ENCODE data around the gene POLA1.

The POLA1 gene

GRCh38 chrX:24760363-24761000 is 66.8 kb downstream of the POLA1 start:
- H3K36me3 ChIP-seq (ENCODE audit: control insufficient read depth, insufficient read depth, low read length), result no peaks in the 10 kb centered on the region; the same call in 1 of the 2 replicates
- H3K9me3 ChIP-seq (ENCODE audit: control insufficient read depth, insufficient read depth, low read length), result no peaks in the 10 kb centered on the region
- H3K27me3 ChIP-seq (ENCODE audit: control insufficient read depth, insufficient read depth, low read length), result no peaks in the 10 kb centered on the region
- 100% methylated on average over 2 of the region's 4 CpGs for WGBS (ENCODE audit: insufficient coverage, insufficient read length)
- no peaks in the 10 kb centered on the region for H3K4me1 ChIP-seq (ENCODE audit: control insufficient read depth, insufficient read depth, low read length)
- no peak overlapping the region for H3K4me3 ChIP-seq (ENCODE audit: low read length)
- no peak overlapping the region for H3K27ac ChIP-seq (ENCODE audit: low read length)
- DNase-seq (ENCODE audit: low read depth, low spot score), result no peak

- H3K36me3 ChIP-seq (ENCODE audit: control insufficient read depth, insufficient read depth, low read length), result no peaks in the 10 kb centered on the region; the same call in 1 of the 2 replicates
- no peak for DNase-seq (ENCODE audit: low read depth, low spot score)
- H3K4me1 ChIP-seq (ENCODE audit: control insufficient read depth, insufficient read depth, low read length), result no peaks in the 10 kb centered on the region
- no peak overlapping the region for H3K4me3 ChIP-seq (ENCODE audit: low read length)
- no peaks in the 10 kb centered on the region for H3K9me3 ChIP-seq (ENCODE audit: control insufficient read depth, insufficient read depth, low read length)
- no CpG with 5 or more reads among the region's 6 CpGs for WGBS (ENCODE audit: insufficient coverage, insufficient read length)
- H3K27me3 ChIP-seq (ENCODE audit: control insufficient read depth, insufficient read depth, low read length), result no peaks in the 10 kb centered on the region
- no peak overlapping the region for H3K27ac ChIP-seq (ENCODE audit: low read length)
Observed at GRCh38 chrX:24761306-24761705, 67.6 kb downstream of the POLA1 start.

- Histone ChIP-seq H3K27ac (ENCODE audit: low read length) (no peak overlapping the region), H3K9me3 (ENCODE audit: control insufficient read depth, insufficient read depth, low read length) (no peaks in the 10 kb centered on the region), H3K4me3 (ENCODE audit: low read length) (no peak overlapping the region), H3K4me1 (ENCODE audit: control insufficient read depth, insufficient read depth, low read length) (no peaks in the 10 kb centered on the region), H3K36me3 (ENCODE audit: control insufficient read depth, insufficient read depth, low read length) (no peaks in the 10 kb centered on the region; the same call in 1 of the 2 replicates), H3K27me3 (ENCODE audit: control insufficient read depth, insufficient read depth, low read length) (no peaks in the 10 kb centered on the region)
- no CpG with 5 or more reads among the region's 3 CpGs for WGBS (ENCODE audit: insufficient coverage, insufficient read length)
- DNase-seq (ENCODE audit: low read depth, low spot score), result no peak
Observed at GRCh38 chrX:24763989-24764388, 70.3 kb downstream of the POLA1 start.

- Histone ChIP-seq H3K27ac (ENCODE audit: low read length) (no peak overlapping the region), H3K4me3 (ENCODE audit: low read length) (no peak overlapping the region), H3K4me1 (ENCODE audit: control insufficient read depth, insufficient read depth, low read length) (no peaks in the 10 kb centered on the region), H3K27me3 (ENCODE audit: control insufficient read depth, insufficient read depth, low read length) (no peaks in the 10 kb centered on the region), H3K36me3 (ENCODE audit: control insufficient read depth, insufficient read depth, low read length) (no peaks in the 10 kb centered on the region; the same call in 1 of the 2 replicates), H3K9me3 (ENCODE audit: control insufficient read depth, insufficient read depth, low read length) (no peaks in the 10 kb centered on the region)
- WGBS (ENCODE audit: insufficient coverage, insufficient read length), result 100% methylated on average over 1 of the region's 1 CpG
- DNase-seq (ENCODE audit: low read depth, low spot score), result no peak
Observed at GRCh38 chrX:24767557-24767956, 73.8 kb downstream of the POLA1 start.

- no peak overlapping the region for H3K27ac ChIP-seq (ENCODE audit: low read length)
- H3K27me3 ChIP-seq (ENCODE audit: control insufficient read depth, insufficient read depth, low read length), result no peaks in the 10 kb centered on the region
- H3K4me1 ChIP-seq (ENCODE audit: control insufficient read depth, insufficient read depth, low read length), result no peaks in the 10 kb centered on the region
- WGBS (ENCODE audit: insufficient coverage, insufficient read length), result no CpG with 5 or more reads among the region's 5 CpGs
- no peak overlapping the region for H3K4me3 ChIP-seq (ENCODE audit: low read length)
- no peak for DNase-seq (ENCODE audit: low read depth, low spot score)
- H3K9me3 ChIP-seq (ENCODE audit: control insufficient read depth, insufficient read depth, low read length), result no peaks in the 10 kb centered on the region
- H3K36me3 ChIP-seq (ENCODE audit: control insufficient read depth, insufficient read depth, low read length), result no peaks in the 10 kb centered on the region; the same call in 1 of the 2 replicates
Observed at GRCh38 chrX:24768556-24768955, 74.8 kb downstream of the POLA1 start.

- H3K36me3 ChIP-seq (ENCODE audit: control insufficient read depth, insufficient read depth, low read length), result no peaks in the 10 kb centered on the region
- no peaks in the 10 kb centered on the region for H3K4me1 ChIP-seq (ENCODE audit: control insufficient read depth, insufficient read depth, low read length)
- H3K27me3 ChIP-seq (ENCODE audit: control insufficient read depth, insufficient read depth, low read length), result no peaks in the 10 kb centered on the region
- H3K4me3 ChIP-seq (ENCODE audit: low read length), result no peak overlapping the region
- H3K27ac ChIP-seq (ENCODE audit: low read length), result no peak overlapping the region
- no peaks in the 10 kb centered on the region for H3K9me3 ChIP-seq (ENCODE audit: control insufficient read depth, insufficient read depth, low read length)
- no CpG with 5 or more reads among the region's 2 CpGs for WGBS (ENCODE audit: insufficient coverage, insufficient read length)
- no peak for DNase-seq (ENCODE audit: low read depth, low spot score)
Observed at GRCh38 chrX:24774650-24775049, 80.9 kb downstream of the POLA1 start.

GRCh38 chrX:24775891-24776290 is 82.2 kb downstream of the POLA1 start:
- no peak for DNase-seq (ENCODE audit: low read depth, low spot score)
- no peaks in the 10 kb centered on the region for H3K4me1 ChIP-seq (ENCODE audit: control insufficient read depth, insufficient read depth, low read length)
- H3K27ac ChIP-seq (ENCODE audit: low read length), result no peak overlapping the region
- H3K36me3 ChIP-seq (ENCODE audit: control insufficient read depth, insufficient read depth, low read length), result no peaks in the 10 kb centered on the region
- H3K9me3 ChIP-seq (ENCODE audit: control insufficient read depth, insufficient read depth, low read length), result no peaks in the 10 kb centered on the region
- H3K27me3 ChIP-seq (ENCODE audit: control insufficient read depth, insufficient read depth, low read length), result no peaks in the 10 kb centered on the region
- H3K4me3 ChIP-seq (ENCODE audit: low read length), result no peak overlapping the region
- WGBS (ENCODE audit: insufficient coverage, insufficient read length), result no CpG with 5 or more reads among the region's 2 CpGs

GRCh38 chrX:24777660-24778059 is 83.9 kb downstream of the POLA1 start:
- DNase-seq (ENCODE audit: low read depth, low spot score), result no peak
- H3K4me3 ChIP-seq (ENCODE audit: low read length), result no peak overlapping the region
- H3K36me3 ChIP-seq (ENCODE audit: control insufficient read depth, insufficient read depth, low read length), result no peaks in the 10 kb centered on the region
- H3K27me3 ChIP-seq (ENCODE audit: control insufficient read depth, insufficient read depth, low read length), result no peaks in the 10 kb centered on the region
- H3K9me3 ChIP-seq (ENCODE audit: control insufficient read depth, insufficient read depth, low read length), result no peaks in the 10 kb centered on the region
- no CpG with 5 or more reads among the region's 1 CpG for WGBS (ENCODE audit: insufficient coverage, insufficient read length)
- H3K27ac ChIP-seq (ENCODE audit: low read length), result no peak overlapping the region
- no peaks in the 10 kb centered on the region for H3K4me1 ChIP-seq (ENCODE audit: control insufficient read depth, insufficient read depth, low read length)

- Histone ChIP-seq H3K27me3 (ENCODE audit: control insufficient read depth, insufficient read depth, low read length) (no peaks in the 10 kb centered on the region), H3K36me3 (ENCODE audit: control insufficient read depth, insufficient read depth, low read length) (no peaks in the 10 kb centered on the region), H3K4me3 (ENCODE audit: low read length) (no peak overlapping the region), H3K4me1 (ENCODE audit: control insufficient read depth, insufficient read depth, low read length) (no peaks in the 10 kb centered on the region), H3K27ac (ENCODE audit: low read length) (no peak overlapping the region), H3K9me3 (ENCODE audit: control insufficient read depth, insufficient read depth, low read length) (no peaks in the 10 kb centered on the region)
- DNase-seq (ENCODE audit: low read depth, low spot score), result no peak
- WGBS (ENCODE audit: insufficient coverage, insufficient read length), result no CpG with 5 or more reads among the region's 1 CpG
Observed at GRCh38 chrX:24782011-24782410, 88.3 kb downstream of the POLA1 start.

GRCh38 chrX:24789047-24789446 is 95.3 kb downstream of the POLA1 start:
- WGBS (ENCODE audit: insufficient coverage, insufficient read length), result no CpG with 5 or more reads among the region's 4 CpGs
- Histone ChIP-seq H3K9me3 (ENCODE audit: control insufficient read depth, insufficient read depth, low read length) (no peaks in the 10 kb centered on the region), H3K36me3 (ENCODE audit: control insufficient read depth, insufficient read depth, low read length) (no peaks in the 10 kb centered on the region), H3K27me3 (ENCODE audit: control insufficient read depth, insufficient read depth, low read length) (no peaks in the 10 kb centered on the region), H3K27ac (ENCODE audit: low read length) (no peak overlapping the region), H3K4me3 (ENCODE audit: low read length) (no peak overlapping the region), H3K4me1 (ENCODE audit: control insufficient read depth, insufficient read depth, low read length) (no peaks in the 10 kb centered on the region)
- no peak for DNase-seq (ENCODE audit: low read depth, low spot score)

- no peak for DNase-seq (ENCODE audit: low read depth, low spot score)
- no peaks in the 10 kb centered on the region for H3K4me1 ChIP-seq (ENCODE audit: control insufficient read depth, insufficient read depth, low read length)
- H3K9me3 ChIP-seq (ENCODE audit: control insufficient read depth, insufficient read depth, low read length), result no peaks in the 10 kb centered on the region
- no peaks in the 10 kb centered on the region for H3K27me3 ChIP-seq (ENCODE audit: control insufficient read depth, insufficient read depth, low read length)
- H3K36me3 ChIP-seq (ENCODE audit: control insufficient read depth, insufficient read depth, low read length), result no peaks in the 10 kb centered on the region
- WGBS (ENCODE audit: insufficient coverage, insufficient read length), result no CpG with 5 or more reads among the region's 3 CpGs
- no peak overlapping the region for H3K27ac ChIP-seq (ENCODE audit: low read length)
- no peak overlapping the region for H3K4me3 ChIP-seq (ENCODE audit: low read length)
Observed at GRCh38 chrX:24790166-24790565, 96.4 kb downstream of the POLA1 start.
